Measurements from ENCODE around the gene JMJD7. TPM values are rescaled to one million over a fixed set of nuclear protein-coding genes. Genes with fewer than 3 reads are reported as not detected.

Gene JMJD7
- total and polyA plus RNA-seq, 9 of the 15 experiments (the other 6 are each of a cell fraction or from before 2014, with no cell fraction given): 1.2 to 13.9 (median 6.1) TPM

DNA sequence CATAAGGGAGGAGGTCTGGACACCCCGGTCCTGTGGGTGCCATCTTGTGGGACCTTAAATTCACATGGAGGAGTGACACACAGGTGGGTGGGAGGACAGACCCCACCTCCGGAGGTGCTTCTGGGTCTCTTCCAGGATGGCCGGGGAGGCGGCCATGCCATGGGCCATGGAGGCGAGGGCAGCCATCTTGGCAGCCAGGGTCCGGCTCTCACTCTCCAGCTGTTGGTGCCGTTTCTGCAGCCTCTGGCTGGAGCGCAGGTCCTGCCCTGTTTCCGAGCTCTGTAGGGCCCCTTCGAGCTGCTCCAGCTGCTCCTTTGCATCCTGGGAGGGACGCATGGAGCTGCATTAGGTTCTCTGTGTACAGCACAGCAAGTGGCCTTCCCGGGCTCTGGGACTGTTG lies 46.8 kb downstream of the JMJD7 start:
- WGBS (ENCODE audit: insufficient coverage, low coverage, missing lambda C conversion rate): 5% methylated on average over 12 of the region's 12 CpGs
- H2AFZ ChIP-seq (ENCODE audit: low read depth, low read length): no peak overlapping the region
- H3K9ac ChIP-seq (ENCODE audit: insufficient read depth in 1 of 2, low read depth in 2 of 2, low read length in 2 of 2): no peak overlapping the region
- no peak overlapping the region for H3K27ac ChIP-seq (ENCODE audit: extremely low read depth, low read depth, low read length)
- H3K79me2 ChIP-seq (ENCODE audit: control insufficient read depth, insufficient read depth, low read length): no peaks in the 10 kb centered on the region
- in situ Hi-C loops (cut with MboI): no loop called here
- ATAC-seq: no peak
- no peaks in the 10 kb centered on the region for H3K9me1 ChIP-seq (ENCODE audit: control insufficient read depth, insufficient read depth, low read length)
- DNase-seq (ENCODE audit: extremely low read depth in 1 of 4, low spot score in 3 of 4): no peak
- H3K27me3 ChIP-seq (ENCODE audit: control insufficient read depth in 2 of 2, insufficient read depth in 2 of 2, low read length in 2 of 2): peaks cover 58 to 97% of the 10 kb centered on the region in 2 experiments; a peak in 4 of 5 replicates
- peak in 1 of 3 experiments; percentile 50 for TF ChIP-seq YY1 (IDR thresholded peaks at IDR 0.05; ENCODE audit: borderline replicate concordance in 1 of 3, control insufficient read depth in 1 of 3, extremely low read depth in 1 of 3, insufficient read depth in 3 of 3, insufficient read length in 1 of 3, insufficient replicate concordance in 2 of 3, low read depth in 1 of 3, low read length in 2 of 3)
- no peak for TF ChIP-seq TOE1 (IDR thresholded peaks at IDR 0.05; ENCODE audit: borderline replicate concordance)
- TF ChIP-seq TOE1 (CRISPR knock-in tag; IDR thresholded peaks at IDR 0.05; ENCODE audit: borderline replicate concordance, low read depth): no peak
- no peak for TF ChIP-seq TAF9B (IDR thresholded peaks at IDR 0.05; ENCODE audit: partially characterized antibody)
- no peak for TF ChIP-seq SMARCE1 (IDR thresholded peaks at IDR 0.05)
- TF ChIP-seq, protein P1, sequence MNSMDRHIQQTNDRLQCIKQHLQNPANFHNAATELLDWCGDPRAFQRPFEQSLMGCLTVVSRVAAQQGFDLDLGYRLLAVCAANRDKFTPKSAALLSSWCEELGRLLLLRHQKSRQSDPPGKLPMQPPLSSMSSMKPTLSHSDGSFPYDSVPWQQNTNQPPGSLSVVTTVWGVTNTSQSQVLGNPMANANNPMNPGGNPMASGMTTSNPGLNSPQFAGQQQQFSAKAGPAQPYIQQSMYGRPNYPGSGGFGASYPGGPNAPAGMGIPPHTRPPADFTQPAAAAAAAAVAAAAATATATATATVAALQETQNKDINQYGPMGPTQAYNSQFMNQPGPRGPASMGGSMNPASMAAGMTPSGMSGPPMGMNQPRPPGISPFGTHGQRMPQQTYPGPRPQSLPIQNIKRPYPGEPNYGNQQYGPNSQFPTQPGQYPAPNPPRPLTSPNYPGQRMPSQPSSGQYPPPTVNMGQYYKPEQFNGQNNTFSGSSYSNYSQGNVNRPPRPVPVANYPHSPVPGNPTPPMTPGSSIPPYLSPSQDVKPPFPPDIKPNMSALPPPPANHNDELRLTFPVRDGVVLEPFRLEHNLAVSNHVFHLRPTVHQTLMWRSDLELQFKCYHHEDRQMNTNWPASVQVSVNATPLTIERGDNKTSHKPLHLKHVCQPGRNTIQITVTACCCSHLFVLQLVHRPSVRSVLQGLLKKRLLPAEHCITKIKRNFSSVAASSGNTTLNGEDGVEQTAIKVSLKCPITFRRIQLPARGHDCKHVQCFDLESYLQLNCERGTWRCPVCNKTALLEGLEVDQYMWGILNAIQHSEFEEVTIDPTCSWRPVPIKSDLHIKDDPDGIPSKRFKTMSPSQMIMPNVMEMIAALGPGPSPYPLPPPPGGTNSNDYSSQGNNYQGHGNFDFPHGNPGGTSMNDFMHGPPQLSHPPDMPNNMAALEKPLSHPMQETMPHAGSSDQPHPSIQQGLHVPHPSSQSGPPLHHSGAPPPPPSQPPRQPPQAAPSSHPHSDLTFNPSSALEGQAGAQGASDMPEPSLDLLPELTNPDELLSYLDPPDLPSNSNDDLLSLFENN (IDR thresholded peaks at IDR 0.05; ENCODE audit: low read depth in 2 of 2, low read length in 2 of 2): no peak
- no peak for TF ChIP-seq ZNF695 (CRISPR knock-in tag; IDR thresholded peaks at IDR 0.05)
- TF ChIP-seq, protein P2, sequence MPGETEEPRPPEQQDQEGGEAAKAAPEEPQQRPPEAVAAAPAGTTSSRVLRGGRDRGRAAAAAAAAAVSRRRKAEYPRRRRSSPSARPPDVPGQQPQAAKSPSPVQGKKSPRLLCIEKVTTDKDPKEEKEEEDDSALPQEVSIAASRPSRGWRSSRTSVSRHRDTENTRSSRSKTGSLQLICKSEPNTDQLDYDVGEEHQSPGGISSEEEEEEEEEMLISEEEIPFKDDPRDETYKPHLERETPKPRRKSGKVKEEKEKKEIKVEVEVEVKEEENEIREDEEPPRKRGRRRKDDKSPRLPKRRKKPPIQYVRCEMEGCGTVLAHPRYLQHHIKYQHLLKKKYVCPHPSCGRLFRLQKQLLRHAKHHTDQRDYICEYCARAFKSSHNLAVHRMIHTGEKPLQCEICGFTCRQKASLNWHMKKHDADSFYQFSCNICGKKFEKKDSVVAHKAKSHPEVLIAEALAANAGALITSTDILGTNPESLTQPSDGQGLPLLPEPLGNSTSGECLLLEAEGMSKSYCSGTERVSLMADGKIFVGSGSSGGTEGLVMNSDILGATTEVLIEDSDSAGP (CRISPR knock-in tag; IDR thresholded peaks at IDR 0.05): no peak
- no peak for TF ChIP-seq GTF2B (IDR thresholded peaks at IDR 0.05; ENCODE audit: extremely low read depth, insufficient read length)
- peaks cover 26% of the 10 kb centered on the region for H4K20me1 ChIP-seq (replicated peaks; ENCODE audit: control insufficient read depth, insufficient read depth, low read length)
- H3K4me2 ChIP-seq (ENCODE audit: insufficient read depth, low read length): no peak overlapping the region
- ChIA-PET CTCF (ENCODE audit: low intra/inter-chr PET ratio) (no interaction called here), POLR2A (interaction anchor here (0.7 to 1.2 kb wide), 2 partner anchors 8 to 18 kb away, joined by 3 to 4 read pairs; no protein-coding TSS in a partner anchor)
- intact Hi-C loops (cut with micrococcal nuclease): no loop called here
- H3K36me3 ChIP-seq (ENCODE audit: control insufficient read depth, insufficient read depth, low read length): no peaks in the 10 kb centered on the region
- no peak overlapping the region for H3K4me3 ChIP-seq
- peaks cover 0 to 35% of the 10 kb centered on the region in 2 experiments; a peak in 3 of 5 replicates for H3K4me1 ChIP-seq (replicated peaks in 1 of 2; ENCODE audit: control insufficient read depth in 2 of 2, insufficient read depth in 2 of 2, low read length in 2 of 2)
- no peak for FAIRE-seq
- H3K9me3 ChIP-seq (replicated peaks; ENCODE audit: control insufficient read depth, insufficient read depth, low read depth, low read length): no peaks in the 10 kb centered on the region
- BruUV-seq (replicated peaks): no TSS peak
